ENCODE data around the gene MAGI1. TPM values are rescaled to one million over a fixed set of nuclear protein-coding genes. Genes with fewer than 3 reads are reported as not detected.
"Not testable (repeated sequence)": the region's sequence is repeated elsewhere in the genome, so short reads cannot be mapped to it uniquely, and the experiment has no call there.

Gene MAGI1
- total and polyA plus RNA-seq, 4 donors: 5.0 to 69.2 (median 28.5) TPM

DNA sequence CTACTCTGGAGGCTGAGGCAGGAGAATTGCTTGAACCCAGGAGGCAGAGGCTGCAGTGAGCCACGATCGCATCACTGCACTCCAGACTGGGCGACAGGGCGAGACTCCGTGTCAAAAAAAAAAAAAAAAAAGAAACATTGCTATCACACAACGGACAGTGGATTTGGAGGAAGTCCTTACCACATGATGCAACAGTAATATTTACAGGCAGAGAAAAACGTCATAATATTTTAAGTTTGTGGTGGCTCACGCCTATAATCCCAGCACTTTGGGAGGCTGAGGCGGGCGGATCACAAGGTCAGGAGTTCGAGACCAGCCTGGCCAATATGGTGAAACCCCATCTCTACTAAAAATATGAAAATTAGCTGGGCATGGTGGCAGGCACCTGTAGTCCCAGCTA is 473.0 kb downstream of the MAGI1 start:
- H3K4me1 ChIP-seq (ENCODE audit: control insufficient read depth in 1 of 2, insufficient read depth in 2 of 2, low read length in 2 of 2); ATAC-seq (ENCODE audit: low FRiP score); DNase-seq; H3K27ac ChIP-seq (ENCODE audit: low read depth in 1 of 2, low read length in 2 of 2); H3K36me3 ChIP-seq (ENCODE audit: control insufficient read depth in 1 of 2, insufficient read depth in 2 of 2, low read length in 1 of 2); H3K4me3 ChIP-seq (ENCODE audit: low read length in 2 of 2); H3K27me3 ChIP-seq (ENCODE audit: control insufficient read depth in 1 of 2, insufficient read depth in 2 of 2, low read length in 1 of 2); intact Hi-C loops (cut with DNase I); H3K9me3 ChIP-seq (ENCODE audit: control insufficient read depth, low read length): not testable (repeated sequence)
- 97% methylated on average over 11 of the region's 11 CpGs for WGBS, 2 donors

DNA sequence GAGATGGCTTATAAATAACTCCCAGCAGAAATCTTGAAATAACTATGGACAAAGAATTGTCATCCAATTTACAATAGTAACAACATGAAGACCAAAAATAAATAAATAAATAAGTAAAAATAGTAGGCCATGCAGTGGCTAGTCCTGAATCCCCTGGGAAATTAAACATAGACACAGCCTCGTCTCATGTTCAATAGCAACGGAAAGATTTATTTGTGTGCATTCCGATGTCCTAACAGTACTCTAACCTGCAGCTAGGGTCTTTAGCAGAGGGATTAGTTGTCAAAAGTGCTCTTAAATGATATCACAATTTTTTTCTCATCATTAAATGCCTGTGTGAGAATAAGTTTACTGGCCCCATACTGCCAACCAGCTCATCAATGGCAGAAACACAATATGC is 474.2 kb downstream of the MAGI1 start:
- intact Hi-C loops (cut with DNase I): no loop called here
- ATAC-seq (ENCODE audit: low FRiP score) (no peak), DNase-seq (no peak)
- H3K36me3 ChIP-seq (ENCODE audit: control insufficient read depth in 1 of 2, insufficient read depth in 2 of 2, low read length in 1 of 2): no peaks in the 10 kb centered on the region
- no peak overlapping the region for H3K4me3 ChIP-seq (ENCODE audit: low read length in 2 of 2)
- H3K27me3 ChIP-seq (ENCODE audit: control insufficient read depth in 1 of 2, insufficient read depth in 2 of 2, low read length in 1 of 2): no peaks in the 10 kb centered on the region
- H3K9me3 ChIP-seq (ENCODE audit: control insufficient read depth, low read length): no peaks in the 10 kb centered on the region
- peaks cover 1 to 4% of the 10 kb centered on the region in 2 donors for H3K4me1 ChIP-seq (ENCODE audit: control insufficient read depth in 1 of 2, insufficient read depth in 2 of 2, low read length in 2 of 2)
- 65 to 67% methylated on average over 3 of the region's 3 CpGs for WGBS, 2 donors
- H3K27ac ChIP-seq (ENCODE audit: low read depth in 1 of 2, low read length in 2 of 2): no peak overlapping the region

DNA sequence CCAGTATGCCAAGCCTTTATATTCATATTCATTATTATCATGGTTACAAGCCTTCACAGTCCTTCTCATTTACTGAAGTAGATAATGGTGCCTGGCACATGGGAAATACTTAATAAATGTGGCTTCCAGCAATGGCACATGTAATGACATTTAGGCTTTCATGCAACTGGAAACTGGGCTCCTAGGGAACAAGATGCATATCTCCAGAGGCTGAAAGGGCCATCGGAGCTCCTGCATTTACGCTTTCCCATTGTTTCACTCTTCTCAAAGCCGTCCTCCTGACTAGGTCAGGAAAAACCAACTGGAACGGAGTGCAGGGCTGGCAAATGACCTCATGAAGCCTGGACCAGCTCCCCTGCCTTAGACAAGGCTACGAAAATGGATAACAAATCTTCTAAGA is 474.9 kb downstream of the MAGI1 start:
- DNase-seq (no peak), ATAC-seq (ENCODE audit: low FRiP score) (no peak)
- H3K4me1 ChIP-seq (ENCODE audit: control insufficient read depth in 1 of 2, insufficient read depth in 2 of 2, low read length in 2 of 2): peaks cover 1 to 4% of the 10 kb centered on the region in 2 donors
- 58 to 66% methylated on average over 5 of the region's 5 CpGs for WGBS, 2 donors
- no peaks in the 10 kb centered on the region for H3K27me3 ChIP-seq (ENCODE audit: control insufficient read depth in 1 of 2, insufficient read depth in 2 of 2, low read length in 1 of 2)
- intact Hi-C loops (cut with DNase I): no loop called here
- no peaks in the 10 kb centered on the region for H3K9me3 ChIP-seq (ENCODE audit: control insufficient read depth, low read length)
- H3K4me3 ChIP-seq (ENCODE audit: low read length in 2 of 2): no peak overlapping the region
- H3K36me3 ChIP-seq (ENCODE audit: control insufficient read depth in 1 of 2, insufficient read depth in 2 of 2, low read length in 1 of 2): no peaks in the 10 kb centered on the region
- no peak overlapping the region for H3K27ac ChIP-seq (ENCODE audit: low read depth in 1 of 2, low read length in 2 of 2)

DNA sequence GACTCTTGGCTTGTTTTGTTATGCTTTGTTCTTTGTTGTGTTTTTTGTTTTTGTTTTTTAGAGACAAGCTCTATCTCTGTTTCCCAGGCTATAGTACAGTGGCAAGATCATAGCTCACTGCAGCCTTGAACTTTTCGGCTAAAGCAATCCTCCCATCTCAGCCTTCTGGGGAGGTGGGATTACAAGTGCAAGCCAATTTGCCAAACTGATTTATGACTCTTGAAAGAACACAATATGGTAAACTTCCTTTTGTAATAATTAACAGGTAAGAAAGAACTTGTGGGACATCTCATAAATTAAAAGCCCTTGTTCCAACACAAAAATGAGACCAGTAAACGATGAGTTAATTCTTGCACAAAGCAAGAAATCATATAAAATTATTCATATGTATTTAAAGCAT is 476.3 kb downstream of the MAGI1 start:
- H3K36me3 ChIP-seq (ENCODE audit: control insufficient read depth in 1 of 2, insufficient read depth in 2 of 2, low read length in 1 of 2): no peaks in the 10 kb centered on the region
- H3K9me3 ChIP-seq (ENCODE audit: control insufficient read depth, low read length): no peaks in the 10 kb centered on the region
- DNase-seq (no peak), ATAC-seq (ENCODE audit: low FRiP score) (no peak)
- peaks cover 0 to 1% of the 10 kb centered on the region in 2 donors for H3K4me1 ChIP-seq (ENCODE audit: control insufficient read depth in 1 of 2, insufficient read depth in 2 of 2, low read length in 2 of 2)
- no peak overlapping the region for H3K27ac ChIP-seq (ENCODE audit: low read depth in 1 of 2, low read length in 2 of 2)
- H3K27me3 ChIP-seq (ENCODE audit: control insufficient read depth in 1 of 2, insufficient read depth in 2 of 2, low read length in 1 of 2): no peaks in the 10 kb centered on the region
- no peak overlapping the region for H3K4me3 ChIP-seq (ENCODE audit: low read length in 2 of 2)
- 96 to 97% methylated on average over 2 of the region's 2 CpGs for WGBS, 2 donors
- intact Hi-C loops (cut with DNase I): no loop called here

DNA sequence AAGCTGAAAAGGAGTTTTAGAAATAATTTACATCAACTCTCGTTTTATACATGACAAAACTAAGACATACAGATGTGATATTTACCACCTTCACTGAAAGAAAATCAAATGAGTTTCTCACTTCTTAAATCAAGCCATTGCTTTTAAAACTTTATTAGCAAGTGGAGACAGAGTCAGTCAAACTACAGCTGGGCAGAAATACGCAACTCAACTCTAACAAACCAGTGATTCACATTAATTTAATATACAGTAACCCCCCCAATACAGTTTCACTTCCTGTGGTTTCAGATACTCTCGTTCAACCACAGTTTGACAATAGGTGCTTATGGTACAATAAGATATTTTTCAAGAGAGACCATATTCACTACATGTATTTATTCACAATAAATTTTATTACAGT is 477.1 kb downstream of the MAGI1 start:
- DNase-seq (no peak), ATAC-seq (ENCODE audit: low FRiP score) (no peak)
- no peaks in the 10 kb centered on the region for H3K9me3 ChIP-seq (ENCODE audit: control insufficient read depth, low read length)
- no peak overlapping the region for H3K27ac ChIP-seq (ENCODE audit: low read depth in 1 of 2, low read length in 2 of 2)
- no peaks in the 10 kb centered on the region for H3K27me3 ChIP-seq (ENCODE audit: control insufficient read depth in 1 of 2, insufficient read depth in 2 of 2, low read length in 1 of 2)
- 91 to 95% methylated on average over 3 of the region's 3 CpGs for WGBS, 2 donors
- no peaks in the 10 kb centered on the region for H3K36me3 ChIP-seq (ENCODE audit: control insufficient read depth in 1 of 2, insufficient read depth in 2 of 2, low read length in 1 of 2)
- intact Hi-C loops (cut with DNase I): no loop called here
- no peak overlapping the region for H3K4me3 ChIP-seq (ENCODE audit: low read length in 2 of 2)
- H3K4me1 ChIP-seq (ENCODE audit: control insufficient read depth in 1 of 2, insufficient read depth in 2 of 2, low read length in 2 of 2): peaks cover 0 to 1% of the 10 kb centered on the region in 2 donors

DNA sequence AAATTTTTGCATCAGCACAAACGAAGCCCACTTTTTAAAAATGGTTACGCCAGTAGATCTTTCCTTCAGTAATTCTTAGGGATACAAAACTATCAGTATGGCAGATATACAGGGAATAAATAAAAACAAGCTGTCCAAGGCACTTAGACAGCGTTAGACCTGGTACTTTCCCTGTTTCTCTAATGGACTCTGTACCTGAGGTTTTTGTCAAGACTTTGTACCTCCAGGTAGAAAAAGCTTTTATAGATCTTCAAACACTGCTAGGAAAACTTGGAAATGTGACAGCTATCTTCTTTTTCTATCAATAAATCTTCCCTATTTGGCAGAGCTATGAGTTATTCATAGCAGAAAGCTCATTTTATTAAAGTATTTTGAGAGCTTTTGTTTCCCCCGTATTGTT is 477.8 kb downstream of the MAGI1 start:
- Histone ChIP-seq H3K9me3 (ENCODE audit: control insufficient read depth, low read length) (no peaks in the 10 kb centered on the region), H3K4me1 (ENCODE audit: control insufficient read depth in 1 of 2, insufficient read depth in 2 of 2, low read length in 2 of 2) (peaks cover 0 to 1% of the 10 kb centered on the region in 2 donors), H3K4me3 (ENCODE audit: low read length in 2 of 2) (no peak overlapping the region), H3K36me3 (ENCODE audit: control insufficient read depth in 1 of 2, insufficient read depth in 2 of 2, low read length in 1 of 2) (no peaks in the 10 kb centered on the region), H3K27ac (ENCODE audit: low read depth in 1 of 2, low read length in 2 of 2) (no peak overlapping the region), H3K27me3 (ENCODE audit: control insufficient read depth in 1 of 2, insufficient read depth in 2 of 2, low read length in 1 of 2) (no peaks in the 10 kb centered on the region)
- ATAC-seq (ENCODE audit: low FRiP score) (no peak), DNase-seq (no peak)
- intact Hi-C loops (cut with DNase I): no loop called here
- 91 to 92% methylated on average over 4 of the region's 4 CpGs for WGBS, 2 donors

DNA sequence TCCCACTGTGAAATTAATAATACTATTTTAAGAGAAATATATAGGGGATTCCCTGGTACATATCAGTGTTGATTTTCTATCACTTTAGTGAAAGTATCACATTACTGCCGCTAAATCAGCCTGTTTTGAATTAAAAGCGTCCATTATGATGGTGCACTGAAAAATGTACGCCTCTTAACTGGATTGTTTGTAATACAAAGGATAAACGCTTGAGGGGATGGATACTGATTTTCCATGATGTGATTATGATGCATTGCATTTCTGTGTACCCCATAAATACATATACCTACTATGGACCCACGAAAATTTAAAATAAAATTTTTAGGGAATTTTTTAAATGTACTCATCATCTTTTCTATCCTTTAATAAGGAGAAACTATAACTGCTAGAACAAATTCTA is 478.6 kb downstream of the MAGI1 start:
- Histone ChIP-seq H3K27ac (ENCODE audit: low read depth in 1 of 2, low read length in 2 of 2) (no peak overlapping the region), H3K4me3 (ENCODE audit: low read length in 2 of 2) (no peak overlapping the region), H3K36me3 (ENCODE audit: control insufficient read depth in 1 of 2, insufficient read depth in 2 of 2, low read length in 1 of 2) (no peaks in the 10 kb centered on the region), H3K27me3 (ENCODE audit: control insufficient read depth in 1 of 2, insufficient read depth in 2 of 2, low read length in 1 of 2) (no peaks in the 10 kb centered on the region), H3K9me3 (ENCODE audit: control insufficient read depth, low read length) (no peaks in the 10 kb centered on the region), H3K4me1 (ENCODE audit: control insufficient read depth in 1 of 2, insufficient read depth in 2 of 2, low read length in 2 of 2) (peaks cover 0 to 1% of the 10 kb centered on the region in 2 donors)
- DNase-seq (no peak), ATAC-seq (ENCODE audit: low FRiP score) (no peak)
- WGBS, 2 donors: 97% methylated on average over 5 of the region's 5 CpGs
- intact Hi-C loops (cut with DNase I): no loop called here

DNA sequence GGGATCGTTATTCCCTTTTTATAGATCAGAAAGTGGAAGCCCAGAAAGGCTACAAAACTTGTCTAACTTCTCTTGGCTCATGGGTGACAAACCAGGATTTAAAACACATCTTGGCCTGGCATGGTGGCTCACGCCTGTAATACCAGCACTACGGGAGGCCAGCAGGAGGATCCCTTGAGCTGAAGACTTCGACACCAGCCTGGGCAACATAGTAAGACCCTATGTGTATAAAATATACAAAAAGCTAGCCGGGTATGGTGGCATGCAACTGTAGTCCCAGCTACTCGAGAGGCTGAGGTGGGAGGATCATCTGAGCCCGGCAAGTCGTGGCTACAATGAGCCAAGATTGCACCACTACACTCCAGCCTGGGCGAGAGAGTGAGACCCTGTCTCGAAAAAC is 479.1 kb downstream of the MAGI1 start:
- DNase-seq (no peak), ATAC-seq (ENCODE audit: low FRiP score) (no peak)
- peaks cover 0 to 1% of the 10 kb centered on the region in 2 donors for H3K4me1 ChIP-seq (ENCODE audit: control insufficient read depth in 1 of 2, insufficient read depth in 2 of 2, low read length in 2 of 2)

DNA sequence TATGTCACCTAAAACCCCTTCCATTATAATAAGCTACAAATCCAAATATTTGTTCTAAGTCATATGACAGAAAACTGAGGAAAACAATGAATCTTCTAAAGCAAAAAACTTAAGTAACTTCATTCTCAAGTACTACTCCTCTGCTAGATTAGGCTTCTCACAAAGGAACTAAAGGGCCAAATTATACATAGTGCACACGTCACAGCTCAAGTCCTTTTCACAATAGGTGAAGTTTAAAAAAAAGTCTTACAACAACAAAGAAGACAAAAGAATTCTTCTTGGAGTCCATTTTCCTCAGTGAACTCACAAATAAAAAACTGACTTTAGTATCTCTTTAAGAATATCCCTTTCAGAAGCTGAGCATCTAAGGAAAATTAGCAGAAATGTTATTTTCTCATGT is 479.9 kb downstream of the MAGI1 start:
- no peak overlapping the region for H3K4me3 ChIP-seq (ENCODE audit: low read length in 2 of 2)
- WGBS, 2 donors: 73 to 82% methylated on average over 1 of the region's 1 CpG
- DNase-seq (no peak), ATAC-seq (ENCODE audit: low FRiP score) (no peak)
- no peaks in the 10 kb centered on the region for H3K9me3 ChIP-seq (ENCODE audit: control insufficient read depth, low read length)
- H3K27me3 ChIP-seq (ENCODE audit: control insufficient read depth in 1 of 2, insufficient read depth in 2 of 2, low read length in 1 of 2): no peaks in the 10 kb centered on the region
- no peaks in the 10 kb centered on the region for H3K4me1 ChIP-seq (ENCODE audit: control insufficient read depth in 1 of 2, insufficient read depth in 2 of 2, low read length in 2 of 2)
- intact Hi-C loops (cut with DNase I): no loop called here
- no peaks in the 10 kb centered on the region for H3K36me3 ChIP-seq (ENCODE audit: control insufficient read depth in 1 of 2, insufficient read depth in 2 of 2, low read length in 1 of 2)
- H3K27ac ChIP-seq (ENCODE audit: low read depth in 1 of 2, low read length in 2 of 2): no peak overlapping the region

More for the DNA sequence above, 479.1 kb downstream of the MAGI1 start:
- intact Hi-C loops (cut with DNase I): no loop called here
- H3K27me3 ChIP-seq (ENCODE audit: control insufficient read depth in 1 of 2, insufficient read depth in 2 of 2, low read length in 1 of 2): no peaks in the 10 kb centered on the region
- no peak overlapping the region for H3K27ac ChIP-seq (ENCODE audit: low read depth in 1 of 2, low read length in 2 of 2)
- no peaks in the 10 kb centered on the region for H3K9me3 ChIP-seq (ENCODE audit: control insufficient read depth, low read length)
- no peak overlapping the region for H3K4me3 ChIP-seq (ENCODE audit: low read length in 2 of 2)
- 97% methylated on average over 10 of the region's 10 CpGs for WGBS, 2 donors
- no peaks in the 10 kb centered on the region for H3K36me3 ChIP-seq (ENCODE audit: control insufficient read depth in 1 of 2, insufficient read depth in 2 of 2, low read length in 1 of 2)
